HG03521 (cell line): Measurements from ENCODE around the gene OTOG.

Experiments
- ATAC-seq: cut with Tn5 transposase; IDR thresholded peaks from one replicate; pipeline ENCODE4 v1.9.1; 2021; ENCODE audit warnings: mild to moderate bottlenecking, moderate library complexity; ENCODE audit not compliant: unreplicated experiment

Gene OTOG

GRCh38 chr11:17691550-17691949 is 144.5 kb downstream of the OTOG start:
- ATAC-seq, result no peak

- ATAC-seq, result no peak
These were observed 144.9 kb downstream of the OTOG start for GRCh38 chr11:17691976-17692375.

GRCh38 chr11:17692931-17693330 is 145.9 kb downstream of the OTOG start:
- ATAC-seq, result no peak

GRCh38 chr11:17693531-17693930 is 146.5 kb downstream of the OTOG start:
- no peak for ATAC-seq

GRCh38 chr11:17694494-17695110 is 147.5 kb downstream of the OTOG start:
- no peak for ATAC-seq

- ATAC-seq, result no peak
These were observed 148.7 kb downstream of the OTOG start for GRCh38 chr11:17695454-17696441.

GRCh38 chr11:17696741-17697140 is 149.7 kb downstream of the OTOG start:
- ATAC-seq, result no peak
